Neural crest cell (in vitro differentiated cells): ENCODE measurements around the gene BAMBI. TPM values are rescaled to one million over a fixed set of nuclear protein-coding genes. Genes with fewer than 3 reads are reported as not detected.

Experiments
- DNase-seq: peaks from one replicate; pipeline ENCODE4 v3.0.0; 2021; ENCODE audit warnings: low read depth, mixed read lengths, low spot score
- H3K27ac Mint-ChIP-seq: one replicate; pipeline ENCODE4 v1.8.0; 2021; ENCODE audit warnings: mild to moderate bottlenecking, mixed read lengths; ENCODE audit not compliant: unreplicated experiment
- H3K27me3 Mint-ChIP-seq: 2 replicates; pipeline ENCODE4 v1.8.0; 2021; ENCODE audit warnings: low read depth, mild to moderate bottlenecking, mixed read lengths
- H3K36me3 Mint-ChIP-seq: 2 replicates; pipeline ENCODE4 v1.8.0; 2021; ENCODE audit warnings: low read depth, mild to moderate bottlenecking, mixed read lengths
- H3K4me1 Mint-ChIP-seq: 2 replicates; pipeline ENCODE4 v1.8.0; 2021; ENCODE audit warnings: mixed read lengths
- H3K4me3 Mint-ChIP-seq: one replicate; pipeline ENCODE4 v1.8.0; 2021; ENCODE audit warnings: mild to moderate bottlenecking, mixed read lengths
- H3K9me3 Mint-ChIP-seq: 2 replicates; pipeline ENCODE4 v1.8.0; 2021; ENCODE audit warnings: mixed read lengths
- total RNA-seq: library from RNA; stranded (reverse); gene quantifications from 2 replicates; pipeline ENCODE4 v1.2.1, GENCODE V29; 2021
- TF ChIP-seq, protein P1 (sequence below): fragments of 200-600 bp; sonication (generic); conservative IDR thresholded peaks from 2 replicates; pipeline ENCODE4 v1.5.0; 2021; ENCODE audit warnings: antibody characterized with exemption, mild to moderate bottlenecking

Gene BAMBI
- total RNA-seq, 1 donor from 2014 or later = 5.5 TPM

DNA sequence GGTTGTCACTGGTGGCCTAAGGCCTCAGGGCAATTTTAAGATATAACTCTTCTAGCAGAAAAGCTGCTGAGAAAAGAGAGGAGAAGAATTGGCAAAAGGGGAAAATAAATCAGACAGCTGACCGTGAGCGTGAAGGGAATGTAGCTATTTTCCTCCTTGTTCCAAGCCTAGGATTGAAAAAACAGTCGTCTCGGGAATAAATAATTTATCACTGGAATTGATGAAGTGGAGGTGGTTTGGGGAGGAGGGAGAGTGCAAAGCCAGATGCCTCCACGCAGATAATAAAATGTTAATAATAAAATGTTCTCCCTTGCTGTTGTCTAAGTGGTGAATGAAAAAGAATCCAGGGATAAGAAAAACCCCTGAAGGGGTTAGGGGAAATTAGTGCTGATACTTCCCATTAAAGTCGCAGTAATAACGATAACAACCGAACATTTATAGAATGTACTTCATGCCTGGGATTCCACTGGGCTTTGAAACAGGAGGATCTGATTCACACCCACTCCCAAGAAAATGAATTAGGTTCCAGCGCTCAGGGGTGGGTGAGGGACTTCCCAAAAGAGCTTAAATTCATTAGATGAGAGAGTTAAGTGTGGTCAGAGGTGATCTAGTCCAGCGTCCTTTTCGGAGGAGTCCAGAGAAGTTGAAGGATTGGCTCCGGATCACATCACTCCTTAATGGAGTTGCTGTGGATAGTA is 27.3 kb downstream of the BAMBI start:
- no peaks in the 10 kb centered on the region for H3K27me3 Mint-ChIP-seq
- H3K9me3 Mint-ChIP-seq = peaks cover 4% of the 10 kb centered on the region
- TF ChIP-seq, protein P1, sequence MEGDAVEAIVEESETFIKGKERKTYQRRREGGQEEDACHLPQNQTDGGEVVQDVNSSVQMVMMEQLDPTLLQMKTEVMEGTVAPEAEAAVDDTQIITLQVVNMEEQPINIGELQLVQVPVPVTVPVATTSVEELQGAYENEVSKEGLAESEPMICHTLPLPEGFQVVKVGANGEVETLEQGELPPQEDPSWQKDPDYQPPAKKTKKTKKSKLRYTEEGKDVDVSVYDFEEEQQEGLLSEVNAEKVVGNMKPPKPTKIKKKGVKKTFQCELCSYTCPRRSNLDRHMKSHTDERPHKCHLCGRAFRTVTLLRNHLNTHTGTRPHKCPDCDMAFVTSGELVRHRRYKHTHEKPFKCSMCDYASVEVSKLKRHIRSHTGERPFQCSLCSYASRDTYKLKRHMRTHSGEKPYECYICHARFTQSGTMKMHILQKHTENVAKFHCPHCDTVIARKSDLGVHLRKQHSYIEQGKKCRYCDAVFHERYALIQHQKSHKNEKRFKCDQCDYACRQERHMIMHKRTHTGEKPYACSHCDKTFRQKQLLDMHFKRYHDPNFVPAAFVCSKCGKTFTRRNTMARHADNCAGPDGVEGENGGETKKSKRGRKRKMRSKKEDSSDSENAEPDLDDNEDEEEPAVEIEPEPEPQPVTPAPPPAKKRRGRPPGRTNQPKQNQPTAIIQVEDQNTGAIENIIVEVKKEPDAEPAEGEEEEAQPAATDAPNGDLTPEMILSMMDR = no peak
- H3K36me3 Mint-ChIP-seq = peaks cover 3% of the 10 kb centered on the region
- no peak overlapping the region for H3K4me3 Mint-ChIP-seq
- DNase-seq = no peak
- H3K4me1 Mint-ChIP-seq = peaks cover 12% of the 10 kb centered on the region
- no peak overlapping the region for H3K27ac Mint-ChIP-seq

DNA sequence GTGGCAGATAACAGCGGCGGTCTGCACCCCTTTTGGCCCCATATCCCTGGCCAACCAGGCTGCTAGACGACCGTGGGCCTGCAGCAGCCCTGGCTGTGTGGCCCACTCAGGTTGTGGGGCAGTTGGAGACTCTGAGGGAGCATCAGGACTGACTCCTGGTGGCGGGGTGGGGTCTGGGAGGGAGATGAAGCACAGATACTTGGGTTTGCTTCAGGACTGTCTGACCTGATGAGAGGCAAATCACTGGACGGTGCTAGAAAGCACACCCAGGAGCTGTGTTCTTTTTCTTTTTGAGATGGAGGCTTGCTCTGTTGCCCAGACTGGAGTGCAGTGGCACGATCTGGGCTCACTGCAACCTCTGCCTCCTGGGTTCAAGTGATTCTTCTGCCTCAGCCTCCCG is 28.2 kb downstream of the BAMBI start:
- TF ChIP-seq, protein P1 = no peak
- Mint-ChIP-seq H3K9me3 (peaks cover 4% of the 10 kb centered on the region), H3K4me1 (peaks cover 14% of the 10 kb centered on the region), H3K36me3 (peaks cover 3% of the 10 kb centered on the region), H3K27me3 (no peaks in the 10 kb centered on the region), H3K4me3 (no peak overlapping the region), H3K27ac (no peak overlapping the region)
- DNase-seq = no peak

DNA sequence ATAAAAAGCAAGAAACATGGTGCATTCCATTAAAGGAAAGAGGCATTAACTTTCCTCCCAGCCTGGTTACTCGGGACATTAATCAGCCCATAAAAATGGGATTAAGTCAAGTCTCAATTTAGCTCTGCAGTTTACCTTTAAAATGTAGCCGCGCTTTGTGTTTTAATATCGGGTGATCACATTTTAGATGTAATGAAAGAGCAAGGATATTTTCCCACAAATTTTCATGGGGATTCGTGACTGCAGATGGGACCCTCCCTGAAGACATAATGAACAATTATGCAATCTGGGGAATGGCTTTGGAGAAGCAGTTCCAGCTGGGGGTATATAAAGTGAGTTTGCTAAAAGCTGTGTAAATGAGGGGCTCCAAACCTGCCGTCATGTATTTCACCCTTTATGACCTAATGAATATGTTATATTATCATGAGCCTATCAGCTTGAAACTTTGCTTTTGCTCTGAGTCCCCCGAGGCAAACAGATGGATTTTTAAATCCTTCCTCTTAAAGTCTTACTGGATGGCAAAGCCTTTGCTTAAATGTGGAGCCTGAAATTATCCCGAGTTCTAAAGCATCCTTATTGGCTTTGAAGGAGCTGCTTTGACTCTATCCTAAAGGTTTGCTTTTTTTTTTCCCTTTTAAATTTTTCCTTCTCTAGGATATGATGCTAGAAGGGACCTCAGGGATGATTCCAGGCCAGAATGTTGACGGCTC is 31.8 kb downstream of the BAMBI start:
- no peak overlapping the region for H3K27ac Mint-ChIP-seq
- H3K4me3 Mint-ChIP-seq = no peak overlapping the region
- H3K9me3 Mint-ChIP-seq = no peaks in the 10 kb centered on the region
- H3K4me1 Mint-ChIP-seq = peaks cover 20% of the 10 kb centered on the region
- TF ChIP-seq, protein P1 = no peak
- no peaks in the 10 kb centered on the region for H3K27me3 Mint-ChIP-seq
- H3K36me3 Mint-ChIP-seq = no peaks in the 10 kb centered on the region
- no peak for DNase-seq

DNA sequence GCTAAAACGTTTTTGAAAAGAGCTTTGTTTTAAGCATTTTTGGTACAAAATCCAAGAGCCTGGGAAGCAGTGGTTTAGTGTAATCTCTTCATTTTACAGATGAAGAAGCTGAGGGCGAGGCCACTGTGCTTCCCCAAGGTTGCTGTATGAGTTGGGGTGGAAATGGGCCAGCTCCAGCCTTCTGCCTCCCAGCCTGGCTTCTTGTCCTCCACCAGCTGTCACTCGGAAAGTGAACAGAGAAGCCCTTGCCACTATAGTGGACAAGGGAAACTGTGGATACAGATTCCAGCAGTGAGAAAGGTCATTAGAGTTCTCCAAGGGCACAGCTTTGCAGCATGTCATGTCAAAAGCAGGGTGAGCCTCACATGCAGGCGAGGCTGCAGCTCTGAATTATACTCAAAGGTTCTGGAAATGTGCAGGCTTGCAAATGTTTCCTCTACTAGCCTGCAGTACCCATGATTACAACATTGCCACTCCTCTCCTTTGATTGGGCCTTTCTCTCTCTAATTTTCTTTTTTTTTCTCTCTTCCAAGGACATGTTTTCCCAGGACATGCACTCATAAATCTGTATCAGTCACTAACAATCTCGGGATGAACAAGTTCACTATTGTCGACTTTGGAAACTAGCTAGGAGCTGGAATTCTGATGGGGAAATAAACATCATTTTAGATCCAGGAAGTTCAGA is 33.0 kb downstream of the BAMBI start:
- peaks cover 16% of the 10 kb centered on the region for H3K4me1 Mint-ChIP-seq
- no peak overlapping the region for H3K27ac Mint-ChIP-seq
- H3K9me3 Mint-ChIP-seq = no peaks in the 10 kb centered on the region
- TF ChIP-seq, protein P1 = no peak
- no peaks in the 10 kb centered on the region for H3K27me3 Mint-ChIP-seq
- no peaks in the 10 kb centered on the region for H3K36me3 Mint-ChIP-seq
- H3K4me3 Mint-ChIP-seq = no peak overlapping the region
- no peak for DNase-seq

DNA sequence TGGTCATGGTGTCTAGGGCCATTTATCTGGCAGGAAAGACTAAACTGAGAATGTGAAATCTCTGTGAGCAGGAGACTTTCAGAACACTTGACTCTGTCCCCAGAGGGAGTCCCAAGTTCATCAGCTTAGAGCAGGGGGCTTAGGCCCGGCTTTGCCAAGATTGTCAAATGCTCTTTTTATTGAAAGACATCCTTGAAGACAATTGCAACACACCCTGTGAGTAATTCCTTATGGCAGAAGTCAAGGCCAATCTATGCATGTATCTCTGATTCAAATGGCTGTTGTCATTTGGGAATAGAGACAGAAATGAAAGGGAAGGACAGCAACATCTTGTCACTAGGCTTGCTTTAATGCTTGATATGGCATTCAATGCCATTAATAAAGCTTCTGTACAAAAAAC is 33.7 kb downstream of the BAMBI start:
- Mint-ChIP-seq H3K27me3 (no peaks in the 10 kb centered on the region), H3K4me1 (peaks cover 16% of the 10 kb centered on the region), H3K36me3 (no peaks in the 10 kb centered on the region), H3K27ac (no peak overlapping the region), H3K4me3 (no peak overlapping the region), H3K9me3 (no peaks in the 10 kb centered on the region)
- TF ChIP-seq, protein P1 = no peak
- DNase-seq = no peak
